ENCODE data around the gene UGGT2.
"Not testable (repeated sequence)": the region's sequence is repeated elsewhere in the genome, so short reads cannot be mapped to it uniquely, and the experiment has no call there.

Gene UGGT2

GRCh38 chr13:95893861-95894260 is 159.3 kb downstream of the UGGT2 start:
- DNase-seq: peak; percentile 18

- DNase-seq: no peak
Observed at GRCh38 chr13:95882121-95882520, 171.1 kb downstream of the UGGT2 start.

DNA sequence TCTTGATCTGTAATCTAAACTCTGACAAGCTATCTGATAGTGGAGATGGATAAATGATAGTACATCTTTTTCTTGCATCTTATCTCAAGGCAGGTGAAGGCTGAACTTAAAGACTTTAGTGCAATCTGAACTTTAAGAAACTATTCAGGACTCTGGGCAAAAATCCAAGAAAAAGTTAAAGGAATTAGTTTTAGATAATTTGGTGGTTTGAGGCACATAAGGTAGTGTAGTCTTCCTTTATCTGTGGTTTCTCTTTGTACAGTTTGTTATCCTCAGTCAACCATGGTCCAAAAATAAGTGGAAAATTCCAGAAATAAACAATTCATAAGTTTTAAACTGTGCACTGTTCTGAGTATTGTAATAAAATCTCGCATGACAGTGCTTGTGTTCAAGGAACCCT is 172.9 kb downstream of the UGGT2 start:
- DNase-seq: no peak

- no peak for DNase-seq
Observed at GRCh38 chr13:95874286-95874685, 178.9 kb downstream of the UGGT2 start.

DNA sequence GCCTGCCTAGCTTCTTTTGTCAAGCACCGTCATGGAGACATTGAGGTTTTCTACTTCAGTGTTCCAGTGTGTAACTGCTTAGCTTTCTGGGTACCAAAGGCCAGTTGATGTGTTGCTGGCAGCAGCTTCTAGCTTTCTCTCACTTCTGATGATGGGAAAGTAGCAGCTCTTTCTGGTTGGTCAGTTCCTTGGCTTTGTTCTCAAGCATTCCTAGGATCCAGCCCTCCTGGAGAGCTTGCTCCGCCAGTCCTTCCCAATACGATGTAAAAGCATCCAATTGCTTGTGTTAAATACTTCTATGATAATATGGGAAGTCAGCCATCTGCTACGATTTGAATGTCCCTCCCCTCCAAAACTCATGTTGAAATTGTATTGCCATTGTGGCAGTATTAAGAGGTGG is 182.8 kb downstream of the UGGT2 start:
- no peak for DNase-seq

DNA sequence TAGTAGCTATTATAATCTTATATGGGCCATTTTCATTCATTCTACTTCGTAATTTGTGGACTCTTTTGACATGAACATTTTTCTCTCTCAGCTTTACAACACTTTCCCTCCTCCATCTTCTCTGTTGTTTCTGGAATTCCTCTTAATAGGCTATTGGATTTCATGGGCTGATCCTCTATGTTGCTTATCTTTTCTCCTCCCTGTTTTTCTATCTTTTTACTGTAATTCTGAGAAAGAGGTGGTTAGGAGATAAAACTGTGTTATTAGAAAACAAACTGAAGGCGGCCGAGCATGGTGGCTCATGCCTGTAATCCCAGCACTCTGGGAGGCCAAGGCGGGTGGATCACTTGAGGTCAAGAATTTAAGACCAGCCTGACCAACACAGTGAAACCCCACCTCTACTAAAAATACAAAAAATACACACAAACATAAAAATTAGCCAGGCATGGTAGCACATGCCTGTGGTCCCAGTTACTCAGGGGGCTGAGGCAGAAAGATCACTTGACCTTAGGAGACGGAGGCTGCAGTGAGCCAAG is 188.1 kb downstream of the UGGT2 start:
- DNase-seq: no peak

DNA sequence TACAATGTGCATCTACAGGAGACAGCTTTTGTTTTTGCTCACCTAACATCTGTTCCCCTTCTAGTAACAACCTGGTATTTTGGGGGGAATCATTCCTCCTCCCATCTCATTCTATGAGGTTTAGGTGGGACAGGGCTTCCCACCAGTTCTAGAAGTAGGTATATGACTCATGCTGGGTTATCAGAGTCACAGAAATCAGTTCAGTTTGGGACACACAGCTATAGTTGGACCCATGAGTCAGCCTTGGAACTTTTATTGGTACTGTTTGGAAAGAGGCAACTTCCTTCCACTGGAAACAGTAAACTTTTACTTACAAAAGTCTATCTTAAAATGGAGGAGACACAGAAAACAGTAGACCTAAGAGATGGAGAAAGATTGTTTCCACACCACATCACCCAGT is 190.8 kb downstream of the UGGT2 start:
- DNase-seq: no peak

- no peak for DNase-seq
Observed at GRCh38 chr13:95861296-95861695, 191.9 kb downstream of the UGGT2 start.

DNA sequence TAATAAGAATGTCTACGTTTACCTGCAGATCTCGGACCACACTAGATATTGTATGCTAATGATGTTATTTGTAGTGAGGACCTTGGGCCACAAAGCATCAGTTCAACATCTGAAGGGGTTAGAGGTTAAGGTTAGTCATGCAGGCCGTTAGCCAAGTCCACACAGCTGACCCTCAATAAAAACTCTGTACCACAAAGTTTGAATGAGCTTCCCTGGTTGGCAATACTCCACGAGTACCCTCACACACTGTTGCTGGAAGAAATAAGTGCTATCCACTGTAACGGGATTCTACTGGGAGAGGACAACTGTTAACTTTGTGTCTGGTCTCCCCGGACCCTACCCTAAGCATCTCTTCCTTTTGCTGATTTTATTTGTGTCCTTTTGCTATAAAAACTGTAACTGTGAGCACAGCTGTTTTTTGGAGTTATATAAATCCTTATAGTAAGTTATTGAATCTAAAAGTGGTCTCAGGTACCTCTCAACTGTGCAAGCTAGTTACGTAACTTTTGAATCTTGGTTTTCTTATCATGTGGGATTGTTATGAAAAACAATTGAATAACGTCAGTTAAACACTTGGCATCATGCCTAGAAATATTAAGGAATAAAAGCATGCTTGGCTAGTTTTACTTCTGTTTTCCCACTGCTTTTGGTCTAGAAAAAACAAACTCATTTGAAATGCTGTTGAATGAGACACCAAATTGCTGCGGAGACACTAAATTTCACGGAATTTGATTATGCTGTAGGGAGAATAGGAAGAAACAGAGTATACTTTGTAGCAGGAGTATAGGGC is 194.7 kb downstream of the UGGT2 start:
- DNase-seq: no peak

DNA sequence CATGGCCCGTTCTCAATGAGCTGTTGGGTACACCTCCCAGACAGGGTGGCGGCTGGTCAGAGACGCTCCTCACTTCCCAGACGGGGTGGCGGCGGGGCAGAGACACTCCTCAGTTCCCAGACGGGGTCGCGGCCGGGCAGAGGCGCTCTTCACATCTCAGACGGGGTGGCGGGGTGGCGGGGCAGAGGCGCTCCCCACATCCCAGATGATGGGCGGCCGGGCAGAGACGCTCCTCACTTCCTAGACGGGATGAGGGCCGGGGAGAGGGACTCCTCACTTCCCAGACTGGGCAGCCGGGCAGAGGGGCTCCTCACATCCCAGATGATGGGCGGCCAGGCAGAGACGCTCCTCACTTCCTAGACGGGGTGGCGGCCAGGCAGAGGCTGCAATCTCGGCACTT is 207.5 kb downstream of the UGGT2 start:
- not testable (repeated sequence) for DNase-seq

GRCh38 chr13:95842898-95843297 is 210.3 kb downstream of the UGGT2 start:
- DNase-seq: no peak

DNA sequence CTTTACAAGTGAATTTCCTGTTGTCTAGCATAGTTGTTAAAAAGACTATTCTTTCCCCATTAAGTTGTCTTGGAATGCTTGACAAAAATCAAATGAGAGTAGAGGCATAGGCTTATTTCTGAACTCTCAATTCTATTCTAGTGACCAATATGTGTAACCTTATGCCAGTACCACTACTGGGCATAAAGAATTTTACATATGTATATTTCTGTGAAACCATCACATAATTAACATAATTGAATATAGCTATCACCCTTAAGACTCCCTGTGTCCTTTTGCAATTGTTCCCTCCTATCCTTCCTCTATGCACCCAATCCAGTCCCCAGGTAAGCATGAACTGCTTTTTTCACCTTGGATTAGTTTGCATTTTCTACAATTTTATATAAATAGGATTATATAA is 211.3 kb downstream of the UGGT2 start:
- DNase-seq: no peak

- peak; percentile 77 for DNase-seq
Observed at GRCh38 chr13:95834134-95834765, 219.0 kb downstream of the UGGT2 start.

DNA sequence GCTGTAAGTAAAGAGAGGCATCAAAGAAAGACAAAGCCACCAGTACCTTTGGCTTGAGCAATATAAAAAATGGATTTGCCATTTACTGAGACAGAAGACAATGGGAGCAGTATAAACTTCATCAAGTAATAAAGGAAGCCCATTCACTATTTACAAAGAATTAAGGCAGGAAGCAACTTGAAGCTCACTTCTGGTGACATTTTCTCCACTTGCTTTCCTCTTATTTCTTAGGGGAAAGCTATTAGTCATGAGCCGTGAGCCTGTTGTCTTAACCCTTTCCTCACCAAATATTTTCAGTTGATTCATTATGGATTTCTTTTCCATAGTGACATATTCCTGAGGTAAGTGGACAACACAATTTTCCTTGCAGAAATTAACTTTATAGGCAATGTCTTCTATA is 219.5 kb downstream of the UGGT2 start:
- peak; percentile 29 for DNase-seq

DNA sequence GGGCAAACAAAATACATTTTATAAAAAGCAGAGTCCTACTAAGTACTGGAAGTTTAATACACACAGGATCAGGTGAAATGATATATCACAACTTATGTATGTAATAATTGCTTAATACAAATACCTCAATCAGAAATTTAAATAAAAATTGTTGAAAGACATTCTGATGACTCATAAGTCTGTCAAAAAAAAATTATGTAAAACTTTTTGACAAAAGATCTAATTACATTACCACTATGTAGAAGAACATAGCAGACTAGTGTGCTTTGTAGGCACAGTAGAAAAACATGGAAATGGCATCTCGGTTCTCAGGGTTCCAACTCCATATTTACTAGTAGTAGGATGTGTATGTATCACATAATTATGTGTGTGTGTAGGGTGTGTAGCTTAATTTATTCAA is 220.1 kb downstream of the UGGT2 start:
- DNase-seq: no peak

DNA sequence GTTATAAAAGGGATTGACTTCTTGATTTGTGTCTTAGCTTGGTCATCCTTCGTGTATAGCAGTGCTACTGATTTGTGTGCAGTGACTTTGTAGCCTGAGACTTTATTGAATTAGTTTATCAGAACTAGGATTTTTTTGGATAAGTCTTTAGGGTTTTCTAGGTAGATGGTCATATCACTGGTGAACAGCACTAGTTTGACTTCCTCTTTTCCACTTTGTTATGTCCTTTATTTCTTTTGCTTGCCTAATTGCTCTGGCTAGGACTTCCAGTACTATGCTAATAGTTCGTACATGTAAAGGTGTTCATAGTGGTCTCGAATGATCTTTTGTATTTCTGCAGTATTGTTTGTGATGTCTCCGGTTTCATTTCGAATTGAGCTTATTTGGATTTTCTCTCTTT is 230.9 kb downstream of the UGGT2 start:
- no peak for DNase-seq

- DNase-seq: no peak
Observed at GRCh38 chr13:95814495-95814894, 238.7 kb downstream of the UGGT2 start.

DNA sequence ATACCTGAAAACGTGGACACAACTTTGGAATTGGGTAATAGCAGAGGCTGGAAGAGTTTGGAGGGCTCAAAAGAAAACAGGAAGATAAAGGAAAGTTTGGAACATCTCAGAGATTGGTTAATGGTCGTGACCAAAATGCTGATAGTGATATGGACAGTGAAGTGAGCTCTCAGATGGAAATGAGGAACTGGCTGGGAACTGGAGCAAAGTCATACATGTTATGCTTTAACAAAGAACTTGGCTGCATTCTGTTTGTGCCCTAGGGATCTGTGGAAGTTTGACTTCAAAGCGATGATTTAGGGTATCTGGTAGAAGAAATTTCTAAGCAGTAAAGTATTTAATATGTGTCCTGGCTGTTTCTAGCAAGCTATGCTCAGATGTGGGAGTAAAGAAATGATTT is 240.1 kb downstream of the UGGT2 start:
- no peak for DNase-seq

DNA sequence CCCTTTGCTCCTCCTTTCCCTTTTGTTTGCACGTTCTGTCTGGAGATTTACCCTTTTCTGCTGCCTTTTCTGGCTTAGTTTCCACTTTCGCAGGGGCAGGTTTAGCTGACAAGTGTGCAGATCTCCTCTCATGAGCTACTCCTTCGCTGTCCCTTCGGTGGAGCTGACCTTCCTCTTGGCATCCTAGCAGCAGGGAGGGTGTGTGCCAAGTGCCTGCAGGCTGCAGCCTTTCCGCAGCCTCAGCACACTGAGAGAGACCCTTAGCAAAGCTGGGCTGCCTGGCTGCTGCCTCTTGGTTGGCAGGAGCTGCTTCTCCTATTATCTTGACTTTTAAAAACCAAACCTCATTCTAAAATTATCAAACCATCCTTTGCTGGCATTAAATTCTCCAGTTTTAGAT is 243.8 kb downstream of the UGGT2 start:
- no peak for DNase-seq

DNA sequence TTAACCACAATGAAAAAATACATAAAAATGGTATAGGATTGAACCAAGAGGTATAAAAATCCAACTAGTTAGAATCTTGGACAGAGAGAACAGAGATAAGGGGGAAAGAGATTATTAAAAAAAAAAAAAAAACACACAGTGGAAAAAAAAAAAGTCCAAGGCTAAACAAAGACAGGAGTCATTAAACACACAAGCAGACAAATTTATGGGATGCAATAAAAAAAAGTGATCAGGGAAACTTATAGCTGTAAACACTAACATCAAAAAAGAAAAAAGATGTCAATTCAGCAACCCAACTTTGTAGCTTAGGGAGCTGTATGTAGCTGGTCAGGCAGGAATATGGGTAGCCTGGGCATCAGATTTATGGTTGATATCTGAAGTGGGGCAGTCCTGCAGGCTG is 247.3 kb downstream of the UGGT2 start:
- no peak for DNase-seq

- DNase-seq: no peak
Observed at GRCh38 chr13:95801825-95802224, 251.4 kb downstream of the UGGT2 start.

DNA sequence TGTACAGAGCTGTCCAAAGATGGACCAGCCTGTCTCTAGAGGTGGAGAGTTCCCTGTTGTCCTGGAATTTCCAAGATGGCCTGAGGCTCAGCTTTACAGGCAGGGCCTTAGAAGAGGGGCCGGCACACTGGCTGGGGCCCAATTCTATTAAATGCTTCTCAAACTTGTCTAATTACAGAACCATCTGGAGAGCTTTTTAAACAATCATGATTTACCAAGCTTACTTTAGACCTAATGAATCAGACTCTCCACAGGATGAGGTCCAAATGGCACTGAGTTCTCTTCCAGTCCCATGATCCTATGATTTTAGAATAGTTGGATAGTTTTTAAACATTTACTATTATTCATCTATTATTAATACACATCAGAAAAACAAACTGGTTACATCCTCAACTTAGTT is 252.8 kb downstream of the UGGT2 start:
- DNase-seq: peak; percentile 69

- DNase-seq: no peak
Observed at GRCh38 chr13:95797016-95797415, 256.2 kb downstream of the UGGT2 start.

- DNase-seq: no peak
Observed at GRCh38 chr13:95793781-95794180, 259.4 kb downstream of the UGGT2 start.

All from NCI-H69 (cell line).